HG02678 (cell line): ENCODE data around the gene NR2C2.
"Not testable (repeated sequence)": the region's sequence is repeated elsewhere in the genome, so short reads cannot be mapped to it uniquely, and the experiment has no call there.

Experiments
- ATAC-seq: cut with Tn5 transposase; IDR thresholded peaks from one replicate; pipeline ENCODE4 v1.9.1; 2021; ENCODE audit warnings: mild to moderate bottlenecking, moderate library complexity; ENCODE audit not compliant: unreplicated experiment

The NR2C2 gene

DNA sequence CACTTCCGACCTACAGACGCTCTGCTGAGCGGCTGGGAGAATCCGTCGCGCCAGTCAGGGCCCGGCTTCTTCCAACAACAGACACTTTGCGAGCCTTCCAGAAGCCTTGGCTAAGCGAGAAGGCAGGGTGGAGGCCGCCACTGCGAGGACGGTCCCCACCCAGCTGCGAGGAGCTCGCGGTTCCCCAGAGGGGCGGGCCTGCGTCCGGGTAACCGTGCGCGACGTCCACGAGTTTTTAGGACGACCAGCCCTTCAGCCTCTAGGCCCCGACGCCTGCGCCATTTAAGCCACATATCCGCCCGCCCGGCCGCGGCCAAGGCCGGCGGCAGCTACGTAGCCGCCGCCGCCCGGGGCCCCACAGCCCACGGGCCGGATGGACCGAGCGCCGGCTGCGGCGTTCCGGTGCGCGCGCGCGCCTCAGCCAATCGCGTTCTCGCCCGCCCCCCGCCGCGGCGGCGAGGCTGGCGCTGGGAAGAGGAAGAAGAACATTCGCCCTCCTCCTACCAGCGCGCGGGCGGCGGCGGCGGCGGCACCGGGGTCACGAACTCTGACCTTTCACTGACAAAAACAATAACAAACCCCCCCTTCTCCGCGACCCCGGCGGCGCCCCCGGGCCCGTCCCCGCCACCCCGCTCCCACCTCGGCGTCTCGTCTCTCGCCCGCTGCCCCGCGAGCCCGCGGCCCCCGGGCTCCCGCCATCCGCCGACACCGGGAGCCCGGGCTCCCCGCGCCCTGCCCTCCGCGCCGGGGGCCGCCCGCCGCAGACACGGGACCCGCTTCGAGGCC lies at the start of gene NR2C2:
TSS of gene NR2C2 (plus strand) at position 484 of the 786 bp plus-strand sequence. CDS start 56,332 bp downstream, outside the sequence.
- peak; percentile 52 for ATAC-seq

DNA sequence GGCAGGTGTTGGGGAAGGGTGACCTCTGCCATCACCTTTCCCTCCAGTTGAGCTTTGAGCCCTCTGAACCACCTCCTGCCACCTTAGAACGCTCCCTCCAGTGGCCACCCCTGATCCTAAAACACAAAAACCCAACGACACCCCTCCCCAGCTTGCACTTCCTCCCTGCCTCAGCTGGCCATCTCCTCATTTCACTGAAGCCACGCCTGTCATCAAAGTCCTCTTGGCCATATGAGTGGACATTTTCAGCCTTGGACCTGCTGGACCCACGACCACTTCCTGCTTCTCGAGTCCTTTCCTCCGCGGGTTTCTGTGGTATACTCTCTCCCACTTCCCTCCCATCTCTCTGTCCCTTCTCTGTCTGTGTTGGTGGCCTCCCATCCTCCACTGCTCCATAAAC lies 48.5 kb upstream of the NR2C2 start:
- no peak for ATAC-seq

DNA sequence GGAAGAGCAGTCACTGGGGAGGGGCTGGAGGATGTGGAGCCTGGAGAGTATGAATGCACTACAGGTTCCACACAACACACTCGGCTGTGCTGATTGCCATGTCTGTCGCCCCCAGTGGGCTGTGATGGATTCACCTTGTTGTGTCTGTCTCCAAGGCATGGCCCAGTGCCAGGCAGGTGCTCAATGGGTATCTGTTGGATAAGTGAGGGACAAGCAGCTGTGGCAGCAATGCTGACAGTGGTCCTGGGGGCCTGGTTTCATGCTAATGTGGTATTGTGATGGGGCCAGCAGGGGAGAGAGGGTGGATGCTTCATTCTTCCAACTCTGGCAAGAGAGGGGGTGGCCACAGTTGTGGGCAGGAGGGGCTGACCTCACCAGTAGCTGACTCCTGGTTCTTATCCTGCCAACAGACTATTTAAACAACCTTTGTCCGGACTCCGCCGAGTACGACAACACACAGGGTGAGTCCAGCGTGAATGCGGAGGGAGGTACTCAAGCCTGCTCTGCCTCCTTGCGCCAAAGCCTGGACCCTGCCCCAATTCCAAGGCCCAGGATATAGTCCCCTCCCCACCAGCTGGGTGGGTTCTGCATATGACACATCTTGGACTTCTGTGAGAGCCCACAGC lies 47.3 kb upstream of the NR2C2 start:
- ATAC-seq: no peak

DNA sequence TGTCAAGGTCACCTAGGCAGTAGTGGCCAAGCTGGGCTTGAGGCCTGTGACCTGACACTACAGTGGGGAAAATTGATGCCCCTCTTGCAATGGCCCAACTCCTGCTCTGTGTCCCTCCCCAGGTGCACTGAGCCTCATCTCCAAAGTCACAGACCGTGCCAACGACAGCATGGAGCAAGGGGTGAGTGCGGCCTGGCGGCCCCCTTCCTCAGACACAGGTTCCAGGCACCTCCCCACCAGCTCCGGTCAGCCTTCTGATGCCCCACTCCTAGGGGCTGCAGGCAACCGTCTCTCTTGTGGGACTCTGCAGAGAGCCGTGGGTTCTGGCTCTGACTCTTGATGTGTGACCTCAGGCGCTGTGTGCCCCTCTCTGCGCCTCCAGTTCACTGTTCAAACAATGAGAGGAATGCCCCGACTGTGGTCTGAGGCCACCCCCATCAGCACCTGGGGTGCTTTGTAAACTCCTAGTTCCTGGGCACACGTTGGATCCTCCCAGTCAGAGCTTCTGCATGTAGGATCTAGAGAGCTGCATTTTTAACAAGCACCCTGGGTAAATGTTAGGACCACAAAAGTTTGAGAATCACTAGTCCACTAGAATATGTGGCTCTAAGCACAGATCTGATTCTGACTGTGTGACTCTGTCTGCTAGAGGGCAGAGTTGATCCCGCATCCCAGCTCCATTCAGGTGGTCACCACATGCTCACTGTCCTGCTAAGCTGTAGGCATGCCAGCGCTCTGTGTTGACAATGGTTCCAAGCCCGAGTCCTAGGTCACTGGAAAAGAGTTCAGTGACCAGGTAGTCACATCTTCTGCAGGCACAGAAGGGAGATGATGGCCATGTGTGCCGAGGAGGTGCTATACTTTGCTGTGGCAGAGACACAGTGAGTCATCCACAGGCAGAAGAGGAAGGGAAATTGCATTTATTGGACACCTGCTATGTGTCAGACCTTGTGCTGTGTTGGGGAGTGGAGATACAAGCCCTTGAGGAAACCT lies 46.2 kb upstream of the NR2C2 start:
- ATAC-seq: no peak

DNA sequence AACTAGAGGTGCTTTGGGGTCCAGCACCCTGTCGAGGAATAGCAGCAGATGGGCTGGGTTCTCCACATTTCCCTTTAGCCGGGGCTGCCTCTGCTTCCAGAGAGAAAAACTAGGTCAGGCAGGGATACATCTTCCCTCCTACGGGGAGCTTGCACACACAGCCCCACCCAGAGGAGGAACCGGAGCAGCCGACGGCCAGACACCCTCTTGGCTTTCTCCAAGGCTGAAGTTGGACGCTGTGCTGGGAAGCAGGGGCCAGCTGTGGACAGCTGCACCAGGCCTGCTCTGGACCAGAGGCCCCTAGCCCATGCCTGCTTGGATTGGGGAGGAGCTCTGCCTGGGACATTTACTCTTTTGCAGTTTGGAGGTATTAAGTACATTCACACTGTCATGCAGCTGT lies 44.7 kb upstream of the NR2C2 start:
- ATAC-seq: no peak

DNA sequence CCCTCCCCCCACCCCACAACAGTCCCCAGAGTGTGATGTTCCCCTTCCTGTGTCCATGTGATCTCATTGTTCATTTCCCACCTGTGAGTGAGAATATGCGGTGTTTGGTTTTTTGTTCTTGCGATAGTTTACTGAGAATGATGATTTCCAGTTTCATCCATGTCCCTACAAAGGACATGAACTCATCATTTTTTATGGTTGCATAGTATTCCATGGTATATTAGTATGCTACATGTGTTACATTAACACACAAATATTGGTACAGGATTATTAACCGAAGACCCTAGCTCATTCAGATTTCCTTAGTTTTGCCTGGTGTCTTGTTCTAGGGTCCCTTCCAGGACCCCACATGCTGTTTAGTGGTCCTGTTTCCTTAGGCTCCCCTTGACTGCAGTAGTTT lies 43.9 kb upstream of the NR2C2 start:
- not testable (repeated sequence) for ATAC-seq

DNA sequence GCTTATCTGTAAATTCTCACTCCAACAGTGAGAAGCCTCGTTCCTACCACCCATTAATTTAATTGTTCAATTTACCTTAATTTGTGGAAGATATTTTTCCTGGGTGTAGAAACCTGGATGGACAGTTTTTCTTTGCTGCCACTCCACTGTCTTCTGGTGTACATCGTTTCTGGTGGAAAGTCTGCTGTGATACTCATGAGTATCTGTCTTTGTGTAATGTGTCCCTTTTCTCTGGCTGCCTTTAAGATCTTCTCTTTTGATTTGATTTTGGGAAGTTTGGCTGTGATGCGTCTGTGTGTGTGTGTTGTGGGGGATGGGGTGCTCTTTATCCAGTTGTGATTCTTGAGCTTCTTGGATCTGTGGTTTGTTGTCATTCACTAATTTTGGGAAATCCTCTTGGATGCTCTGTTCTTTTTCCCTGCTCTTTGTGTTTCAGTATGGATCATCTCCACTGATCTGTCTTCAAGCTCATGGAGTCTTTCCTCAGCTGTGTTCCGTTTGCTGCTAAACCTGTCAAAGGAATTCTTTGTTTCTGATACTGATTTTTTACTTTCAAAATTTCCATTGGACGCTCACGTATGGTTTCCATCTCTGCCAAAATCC lies 42.2 kb upstream of the NR2C2 start:
- ATAC-seq: no peak

DNA sequence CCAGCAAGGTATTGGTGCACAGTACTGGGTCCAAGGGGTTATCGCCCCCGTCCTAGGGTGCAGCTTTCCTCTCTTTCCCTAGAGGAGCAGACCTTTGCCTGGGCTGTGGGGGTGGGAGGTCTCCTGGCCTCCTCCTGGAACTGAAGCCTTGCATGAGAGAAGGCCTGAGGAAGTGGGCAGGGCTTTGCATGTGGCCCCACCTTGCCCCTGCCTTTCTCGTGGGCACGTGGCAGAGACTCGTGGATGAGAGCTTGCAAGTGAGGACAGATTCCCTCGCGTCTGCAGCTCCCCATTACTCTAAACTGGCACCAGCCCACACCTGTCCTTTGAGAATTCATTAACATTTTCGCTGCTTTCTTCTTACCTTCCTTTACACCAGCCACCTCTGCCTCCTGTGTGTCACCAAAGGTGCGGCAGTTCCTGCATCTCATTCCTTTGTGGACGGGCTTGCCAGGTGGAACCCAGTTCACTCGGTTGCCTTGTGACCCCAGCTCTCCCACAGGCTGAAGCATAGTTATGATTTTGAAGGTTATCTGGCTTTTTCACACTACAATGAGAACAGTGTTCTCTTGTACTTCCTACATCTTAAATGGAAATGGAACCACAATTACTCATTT lies 40.9 kb upstream of the NR2C2 start:
- no peak for ATAC-seq

DNA sequence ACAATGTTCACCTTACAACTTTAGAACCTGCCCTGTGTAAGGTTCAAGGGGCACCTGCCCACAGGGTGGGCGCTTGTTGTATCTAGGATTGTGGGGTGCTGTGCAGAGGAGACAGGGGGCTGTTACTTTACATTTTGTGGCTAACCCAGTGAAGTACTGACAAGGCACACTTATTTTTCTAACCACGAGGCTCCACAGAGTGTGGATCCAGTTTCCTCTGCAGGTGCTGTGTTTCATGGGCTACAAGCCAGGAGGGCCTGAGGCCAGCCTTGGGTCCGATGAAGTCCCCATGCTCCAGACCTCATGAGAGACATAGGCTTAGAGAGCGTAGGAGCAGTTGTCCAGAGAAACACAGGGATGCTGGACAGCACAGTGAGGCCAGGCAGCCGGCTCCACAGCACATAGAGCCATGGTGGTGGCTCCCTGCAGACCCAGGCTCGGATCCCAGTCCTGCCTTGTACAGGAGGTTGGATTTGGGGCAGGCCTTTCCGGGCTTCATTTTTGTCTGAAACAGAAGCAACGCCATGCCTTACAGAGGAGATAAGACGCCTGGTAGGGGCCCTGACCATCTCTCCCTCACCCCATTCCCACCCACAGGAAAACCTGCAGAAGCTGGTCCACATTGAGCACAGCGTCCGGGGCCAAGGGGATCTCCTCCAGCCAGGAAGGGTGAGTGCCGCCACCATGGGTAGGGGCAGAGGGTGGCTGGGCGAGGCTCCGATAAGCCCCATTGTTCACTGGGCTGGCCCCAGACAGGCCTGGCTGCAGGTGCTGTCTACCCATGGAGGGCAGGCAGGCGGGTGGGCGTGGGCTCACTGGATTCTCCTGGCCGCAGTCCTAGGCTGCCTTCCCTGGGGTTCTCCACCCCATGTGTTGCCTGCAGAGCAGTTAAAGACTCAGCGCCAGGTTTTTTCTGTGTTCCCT lies 40.1 kb upstream of the NR2C2 start:
- no peak for ATAC-seq

DNA sequence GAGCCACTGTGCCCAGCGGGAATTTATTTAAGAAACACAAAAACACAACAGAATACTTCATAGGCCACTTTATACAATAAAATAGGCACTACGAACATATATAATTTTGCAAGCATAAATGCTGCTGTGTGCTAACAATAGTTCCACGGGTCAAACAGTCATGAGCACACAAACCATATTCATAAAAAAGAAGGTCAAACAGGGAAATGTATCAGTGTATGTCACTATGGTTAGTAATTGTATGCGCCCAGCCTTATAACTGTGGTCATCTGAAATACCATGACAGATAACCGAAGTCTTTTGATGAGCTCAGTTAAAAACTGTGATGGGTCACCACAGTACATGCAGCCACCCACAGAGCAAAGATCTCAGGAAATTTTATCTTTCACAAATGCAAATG lies 38.1 kb upstream of the NR2C2 start:
- no peak for ATAC-seq

DNA sequence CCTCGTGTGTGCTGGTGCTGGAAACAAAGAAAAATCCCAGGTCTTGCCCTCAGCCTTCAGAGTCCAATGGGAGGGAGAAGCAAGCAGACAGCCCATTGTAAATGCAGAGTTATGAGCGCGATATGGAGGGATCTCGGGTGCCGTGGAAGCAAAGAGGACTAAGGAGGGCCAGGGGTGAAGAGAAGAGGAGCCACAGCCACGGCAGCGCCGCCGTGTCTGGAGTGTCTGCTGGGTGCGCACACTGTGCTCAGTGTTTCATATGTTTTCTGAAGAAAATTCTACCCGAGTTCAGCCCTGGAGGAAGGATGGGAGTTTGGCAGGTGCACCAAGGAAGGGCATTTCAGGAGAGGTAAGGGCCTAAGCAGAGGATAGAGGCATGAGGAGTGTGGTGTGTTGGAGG lies 35.7 kb upstream of the NR2C2 start:
- no peak for ATAC-seq

DNA sequence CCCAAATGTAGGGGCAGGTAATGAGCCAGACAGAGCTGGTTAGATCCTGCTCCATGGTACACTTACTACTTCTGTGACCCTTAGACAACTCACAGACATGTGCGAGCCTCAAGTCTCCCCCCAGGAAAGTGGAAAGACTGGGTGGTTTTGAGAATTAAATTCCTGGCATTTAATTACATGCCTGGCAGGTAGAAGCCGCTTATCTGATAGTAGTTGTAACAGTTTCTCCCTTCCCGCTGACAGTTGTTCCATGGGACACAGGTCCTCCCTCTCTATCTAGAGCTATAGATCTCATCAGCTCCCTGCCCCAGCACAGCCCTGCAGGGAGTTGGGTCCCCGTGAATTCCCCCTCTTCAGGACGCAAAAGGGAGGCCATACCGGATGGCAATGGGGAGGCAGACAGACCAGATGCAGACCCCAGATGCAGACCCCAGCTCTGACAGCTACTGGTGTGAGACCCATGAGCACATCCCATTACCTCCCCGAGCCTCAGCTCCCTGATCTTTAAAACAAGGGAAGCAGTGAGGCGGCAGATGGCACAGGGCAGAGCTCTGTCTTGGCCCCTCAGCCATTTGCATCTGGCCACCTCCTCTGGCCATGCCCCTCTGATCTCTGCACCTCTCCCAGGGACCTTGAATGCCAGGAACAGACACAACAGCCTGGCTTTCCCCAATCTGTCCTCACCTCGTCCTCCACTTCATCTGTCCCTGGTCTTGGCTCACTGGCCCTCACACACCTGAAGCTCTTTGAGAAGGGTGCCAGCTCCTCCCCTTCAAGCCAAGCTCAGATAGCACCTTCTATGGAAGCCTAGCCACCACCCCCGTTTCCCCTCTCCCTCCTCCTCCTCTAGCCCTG lies 34.1 kb upstream of the NR2C2 start:
- ATAC-seq: no peak

DNA sequence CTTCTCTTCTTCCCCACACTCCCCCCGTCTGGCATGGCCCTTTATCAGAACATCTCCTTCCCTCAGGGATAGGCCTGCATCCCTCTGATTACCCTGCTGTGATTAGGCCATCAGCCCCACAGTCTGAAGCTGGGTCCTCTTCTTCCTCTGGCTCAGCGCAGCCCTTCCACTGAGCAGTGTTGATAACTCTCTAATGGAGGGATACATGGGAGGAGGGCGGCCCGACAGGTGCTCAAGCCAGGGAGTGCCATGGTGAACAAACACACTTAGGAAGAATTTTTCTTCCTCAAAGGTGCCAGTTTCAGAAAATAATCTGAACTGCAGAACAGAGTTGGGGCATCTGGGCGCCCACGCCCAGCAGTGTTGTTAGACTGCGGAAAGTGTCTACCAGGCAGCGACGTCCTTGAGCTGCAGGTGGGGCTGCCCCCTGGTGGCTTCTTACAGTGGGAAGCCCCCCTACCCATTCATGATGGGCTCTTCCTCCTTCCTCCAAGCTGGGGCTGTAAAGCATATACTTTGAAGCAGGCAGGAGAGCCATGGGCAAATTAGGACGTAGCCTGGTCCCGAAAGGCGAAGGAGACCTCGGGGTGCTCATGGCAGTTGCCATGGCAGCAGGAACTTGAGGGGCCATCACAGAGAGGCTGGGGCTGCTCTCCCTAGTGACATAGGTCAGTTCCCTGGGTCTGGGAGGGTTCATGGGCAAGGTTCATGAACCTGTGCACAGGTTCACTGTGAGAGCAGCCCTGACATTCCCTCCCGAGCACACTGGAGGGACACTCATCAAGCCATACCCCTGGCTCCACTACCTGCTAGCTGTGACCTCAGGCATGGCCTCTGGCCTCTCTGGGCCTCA lies 33.2 kb upstream of the NR2C2 start:
- ATAC-seq: no peak

DNA sequence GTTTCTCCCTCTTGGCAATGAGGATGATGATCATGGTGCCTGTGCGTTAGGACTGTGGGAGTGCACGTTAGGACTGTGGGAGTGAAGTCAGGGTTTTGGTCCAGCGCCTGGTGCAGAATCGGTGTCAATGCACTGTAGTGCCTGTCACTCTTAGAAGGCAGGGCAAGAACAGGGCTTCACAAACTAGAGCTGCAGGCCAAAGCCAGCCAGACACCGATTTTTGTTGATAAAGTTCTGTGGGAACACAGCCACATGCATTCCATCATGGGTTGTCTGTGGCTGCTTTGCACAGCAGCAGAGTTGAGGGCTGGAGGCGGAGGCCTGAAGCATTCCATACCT lies 32.6 kb upstream of the NR2C2 start:
- ATAC-seq: no peak

DNA sequence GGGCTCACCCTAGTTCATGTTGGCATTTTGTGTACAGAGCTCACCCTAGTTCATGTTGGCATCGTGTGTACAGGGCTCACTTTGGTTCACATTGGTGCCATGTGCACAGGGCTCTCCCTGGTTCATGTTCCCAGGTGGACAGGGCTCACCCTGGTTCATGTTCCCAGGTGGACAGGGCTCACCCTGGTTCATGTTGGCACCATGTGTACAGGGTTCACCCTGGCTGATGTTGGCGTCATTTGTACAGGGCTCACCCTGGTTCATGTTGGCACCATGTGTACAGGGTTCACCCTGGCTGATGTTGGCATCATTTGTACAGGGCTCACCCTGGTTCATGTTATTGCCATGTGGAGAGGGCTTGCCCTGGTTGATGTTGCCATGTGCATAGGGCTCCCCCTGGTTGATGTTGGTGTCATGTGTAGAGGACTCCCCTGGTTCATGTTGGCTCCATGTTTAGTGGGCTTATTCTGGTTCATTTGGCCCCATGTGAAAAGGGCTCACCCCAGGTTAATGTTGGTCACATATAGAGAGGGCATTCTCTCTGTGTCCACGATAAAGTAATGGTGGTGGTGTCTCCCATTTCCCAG lies 31.7 kb upstream of the NR2C2 start:
- ATAC-seq: no peak

DNA sequence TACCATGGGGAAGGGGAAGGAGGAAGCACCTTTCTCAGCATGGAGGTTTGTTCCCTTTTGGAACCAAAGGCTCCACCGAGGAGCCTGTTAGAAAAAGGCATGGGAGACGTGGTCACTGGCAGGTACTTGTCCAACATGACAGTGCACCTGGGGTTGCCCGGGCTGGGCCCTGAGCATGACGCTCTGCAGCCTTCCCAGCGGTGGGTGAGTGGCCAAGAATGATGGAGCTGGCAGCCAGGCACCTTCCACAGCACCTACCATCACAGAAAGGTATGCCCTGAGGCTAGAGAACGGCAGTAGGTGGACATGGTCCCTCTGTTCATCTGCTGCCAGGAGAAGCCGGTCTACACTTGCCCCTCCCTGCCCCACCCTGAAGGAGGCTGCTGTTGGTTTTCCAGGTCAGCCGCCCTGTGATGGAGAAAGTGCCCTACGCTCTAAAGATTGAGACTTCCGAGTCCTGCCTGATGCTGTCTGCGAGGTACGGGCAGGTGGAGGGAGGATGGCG lies 29.0 kb upstream of the NR2C2 start:
- ATAC-seq: no peak

DNA sequence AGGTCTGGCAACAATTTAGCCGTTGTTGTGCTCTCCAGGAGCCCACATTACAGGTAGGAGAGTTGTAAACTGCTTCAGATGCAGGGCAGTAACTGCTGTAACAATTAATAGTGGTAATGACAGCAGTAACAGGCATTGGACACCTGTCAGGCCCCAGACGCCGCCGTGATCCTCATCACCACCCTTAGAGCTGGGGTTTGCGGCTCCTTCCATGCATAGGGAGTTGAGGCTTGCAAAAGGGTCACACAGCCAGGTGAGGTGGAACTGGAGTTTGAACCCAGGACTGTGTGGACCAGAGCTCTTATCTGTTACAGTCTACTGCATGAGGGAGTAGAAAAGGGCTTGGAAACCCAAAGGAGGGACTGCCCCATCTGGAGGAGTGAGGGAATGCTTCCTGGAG lies 26.8 kb upstream of the NR2C2 start:
- no peak for ATAC-seq
